ES-I3 (cell line): ENCODE results near the gene OR6B1.
"Not testable (repeated sequence)": the region's sequence is repeated elsewhere in the genome, so short reads cannot be mapped to it uniquely, and the experiment has no call there.

Source experiments
- H3K36me3 ChIP-seq: 2 replicates; pipeline ENCODE4 v1.6.1; 2013; ENCODE audit warnings: mild to moderate bottlenecking, low read length, control low read depth, moderate library complexity; ENCODE audit not compliant: insufficient read depth
- H3K4me1 ChIP-seq: 2 replicates; pipeline ENCODE4 v1.6.1; 2013; ENCODE audit warnings: mild to moderate bottlenecking, control low read depth, low read length; ENCODE audit not compliant: insufficient read depth
- H3K9ac ChIP-seq: 2 replicates; pipeline ENCODE4 v1.6.1; 2013; ENCODE audit warnings: low read depth, mild to moderate bottlenecking, low read length, moderate library complexity
- H3K9me3 ChIP-seq: 2 replicates; pipeline ENCODE4 v1.6.1; 2013; ENCODE audit warnings: mild to moderate bottlenecking, low read length, moderate library complexity; ENCODE audit not compliant: control insufficient read depth, insufficient read depth

OR6B1 gene

DNA sequence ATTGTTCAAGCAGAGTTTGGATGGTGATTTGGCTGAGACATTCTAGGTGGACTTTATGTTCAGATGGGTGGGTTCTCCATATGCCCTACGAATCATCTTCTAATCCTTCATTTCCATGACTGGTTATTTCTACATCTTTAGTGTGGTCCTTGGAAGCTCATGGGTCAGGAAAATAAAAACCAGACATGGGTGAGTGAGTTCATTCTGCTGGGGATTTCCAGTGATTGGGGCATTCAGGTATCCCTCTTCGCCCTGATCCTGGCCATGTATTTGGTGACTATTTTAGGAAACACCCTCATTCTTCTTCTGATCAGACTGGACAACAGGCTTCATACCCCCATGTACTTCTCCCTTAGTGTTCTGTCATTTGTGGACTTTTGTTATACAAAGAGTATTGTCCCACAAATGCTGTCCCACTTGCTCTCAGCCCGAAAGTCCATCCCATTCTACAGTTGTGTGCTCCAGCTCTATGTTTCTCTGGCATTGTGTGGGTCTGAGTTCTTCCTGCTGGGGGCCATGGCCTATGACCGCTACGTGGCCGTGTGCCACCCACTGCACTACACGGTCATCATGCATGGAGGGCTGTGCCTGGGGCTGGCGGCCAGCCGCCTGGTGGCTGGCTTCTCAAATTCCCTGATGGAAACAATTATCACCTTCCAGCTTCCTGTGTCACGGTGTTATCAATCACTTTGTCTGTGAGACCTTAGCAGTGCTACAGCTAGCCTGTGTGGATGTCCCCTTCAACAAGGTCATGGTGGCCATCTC, 19.2 kb upstream of the OR6B1 start:
- H3K4me1 ChIP-seq: no peaks in the 10 kb centered on the region
- no peak overlapping the region for H3K9ac ChIP-seq
- H3K9me3 ChIP-seq: no peaks in the 10 kb centered on the region
- H3K36me3 ChIP-seq: no peaks in the 10 kb centered on the region

- H3K4me1 ChIP-seq: no peaks in the 10 kb centered on the region
- no peaks in the 10 kb centered on the region for H3K36me3 ChIP-seq
- H3K9ac ChIP-seq: no peak overlapping the region
- no peaks in the 10 kb centered on the region; the same call in 1 of the 2 replicates for H3K9me3 ChIP-seq
Observed at GRCh38 chr7:143983960-143984359, 16.2 kb upstream of the OR6B1 start.

DNA sequence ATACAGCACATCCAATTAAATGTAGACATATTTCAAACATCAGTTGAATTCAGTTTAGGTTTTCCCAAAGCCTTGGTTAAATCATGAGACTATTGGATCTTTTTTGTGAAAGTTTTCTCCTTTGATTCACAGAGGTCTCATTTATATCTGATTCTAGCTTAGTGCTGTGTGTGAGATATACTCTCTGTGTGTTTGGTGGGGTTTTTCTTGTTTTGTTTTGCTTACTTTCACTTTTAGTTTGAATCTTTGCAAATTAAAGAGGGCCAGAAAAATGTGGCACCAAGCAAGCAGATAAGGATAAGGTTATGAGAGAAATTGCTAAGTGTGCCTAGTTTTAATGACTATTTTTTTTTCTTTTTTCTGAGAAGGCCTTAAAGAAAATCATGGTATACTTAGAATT, 12.6 kb upstream of the OR6B1 start:
- H3K36me3 ChIP-seq: no peaks in the 10 kb centered on the region
- H3K9ac ChIP-seq: no peak overlapping the region
- H3K4me1 ChIP-seq: no peaks in the 10 kb centered on the region
- no peaks in the 10 kb centered on the region; the same call in 1 of the 2 replicates for H3K9me3 ChIP-seq

GRCh38 chr7:143988976-143989745, 11.0 kb upstream of the OR6B1 start:
- Histone ChIP-seq H3K9me3 (no peaks in the 10 kb centered on the region; the same call in 1 of the 2 replicates), H3K9ac (no peak overlapping the region)

DNA sequence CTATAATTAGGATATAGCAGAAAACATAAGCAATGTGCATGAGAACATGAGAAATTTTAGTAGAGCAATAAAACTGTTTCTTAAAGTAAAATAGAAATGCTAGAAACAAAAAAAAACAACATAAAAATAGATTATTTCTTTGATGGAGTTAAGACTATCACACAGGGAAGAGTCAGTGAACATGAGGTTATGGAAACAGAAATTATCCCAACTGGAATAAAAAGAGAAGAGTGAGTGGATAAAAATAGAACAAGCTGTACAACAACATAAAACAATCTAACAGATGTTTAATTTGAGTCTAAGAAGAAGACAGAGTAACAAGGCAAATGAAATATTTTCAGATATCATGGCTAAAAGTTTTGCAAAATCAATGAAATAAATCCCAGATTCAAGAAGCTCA, 7.5 kb upstream of the OR6B1 start:
- H3K9ac ChIP-seq: no peak overlapping the region
- H3K36me3 ChIP-seq: no peaks in the 10 kb centered on the region
- no peaks in the 10 kb centered on the region; the same call in 1 of the 2 replicates for H3K9me3 ChIP-seq
- H3K4me1 ChIP-seq: no peaks in the 10 kb centered on the region

More at GRCh38 chr7:143988976-143989745, 11.0 kb upstream of the OR6B1 start:
- Histone ChIP-seq H3K4me1 (no peaks in the 10 kb centered on the region), H3K36me3 (no peaks in the 10 kb centered on the region)

- Histone ChIP-seq H3K4me1 (no peaks in the 10 kb centered on the region), H3K36me3 (no peaks in the 10 kb centered on the region), H3K9ac (no peak overlapping the region), H3K9me3 (no peaks in the 10 kb centered on the region; the same call in 1 of the 2 replicates)
Observed at GRCh38 chr7:143993924-143994323, 6.2 kb upstream of the OR6B1 start.

- Histone ChIP-seq H3K9ac (no peak overlapping the region), H3K4me1 (no peaks in the 10 kb centered on the region), H3K9me3 (no peaks in the 10 kb centered on the region), H3K36me3 (no peaks in the 10 kb centered on the region)
Observed at GRCh38 chr7:144001543-144001942, 1.4 kb downstream of the OR6B1 start.

DNA sequence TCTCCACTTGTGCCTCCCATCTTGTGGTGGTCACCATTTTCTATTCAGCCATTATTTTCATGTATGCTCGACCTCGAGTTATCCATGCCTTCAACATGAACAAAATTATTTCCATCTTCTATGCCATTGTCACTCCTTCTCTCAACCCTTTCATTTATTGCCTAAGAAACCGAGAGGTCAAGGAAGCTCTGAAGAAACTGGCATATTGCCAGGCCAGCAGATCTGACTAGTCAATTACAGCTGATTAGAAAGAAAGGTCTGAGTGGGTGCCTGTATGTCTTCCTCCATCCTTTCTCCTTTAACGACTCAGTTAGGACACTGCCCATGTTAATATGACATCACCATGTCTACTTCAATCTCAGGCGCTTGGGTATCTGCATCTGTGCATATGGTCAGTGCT, 4.6 kb downstream of the OR6B1 start:
- Histone ChIP-seq H3K9me3 (no peaks in the 10 kb centered on the region), H3K4me1 (no peaks in the 10 kb centered on the region), H3K36me3 (no peaks in the 10 kb centered on the region), H3K9ac (no peak overlapping the region)

DNA sequence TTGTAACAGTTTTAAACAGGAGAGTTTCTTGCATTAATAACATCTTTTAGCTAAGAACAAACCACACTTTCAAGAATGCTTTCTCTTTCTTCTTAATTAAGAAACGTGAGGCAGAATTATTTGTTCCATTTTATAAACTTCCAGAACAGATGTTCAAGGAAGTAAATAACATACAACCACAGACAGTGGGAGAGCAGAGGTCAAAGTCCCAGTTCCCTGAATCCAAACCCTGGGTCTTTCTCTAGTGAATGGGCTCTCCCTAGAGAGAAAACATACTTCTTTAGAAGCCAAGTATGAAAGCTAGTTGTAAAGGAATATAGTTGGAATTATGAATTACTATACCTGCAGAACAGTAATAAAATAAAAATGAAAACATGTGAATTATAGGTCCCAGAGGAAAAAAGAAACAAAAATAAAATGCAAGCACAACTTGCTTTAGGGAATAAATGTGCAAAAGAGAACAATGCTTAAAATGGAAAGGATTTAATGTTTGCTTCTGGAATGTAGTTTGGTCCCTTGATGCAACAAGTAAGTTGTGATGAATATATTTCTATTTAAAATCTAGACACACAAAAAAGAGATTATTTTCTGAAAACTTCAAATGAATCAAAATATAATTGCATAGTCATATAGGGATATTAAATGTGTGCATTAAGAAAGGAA, 6.0 kb downstream of the OR6B1 start:
- Histone ChIP-seq H3K9ac (no peak overlapping the region), H3K36me3 (no peaks in the 10 kb centered on the region)

DNA sequence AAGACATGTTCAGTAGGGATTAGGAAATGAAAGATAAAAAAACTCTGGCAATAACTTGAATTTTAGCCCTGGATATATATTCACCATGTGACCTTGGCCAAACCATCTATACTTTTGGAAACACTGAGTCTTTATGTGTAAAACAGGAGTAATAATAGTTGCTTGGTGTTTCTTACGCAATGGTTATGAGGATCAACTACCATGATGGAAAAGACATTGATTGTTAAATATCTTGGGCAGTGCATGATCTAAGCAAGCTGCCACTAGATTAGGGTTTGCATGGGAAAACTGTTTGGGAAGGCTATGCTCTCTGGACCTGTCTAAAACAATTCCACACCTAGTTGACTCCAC, 6.5 kb downstream of the OR6B1 start:
- Histone ChIP-seq H3K4me1 (no peaks in the 10 kb centered on the region), H3K9me3 (no peaks in the 10 kb centered on the region), H3K9ac (no peak overlapping the region), H3K36me3 (no peaks in the 10 kb centered on the region)

More for the DNA sequence above, 6.0 kb downstream of the OR6B1 start:
- H3K9me3 ChIP-seq: no peaks in the 10 kb centered on the region
- no peaks in the 10 kb centered on the region for H3K4me1 ChIP-seq

- H3K36me3 ChIP-seq: no peaks in the 10 kb centered on the region
- H3K9ac ChIP-seq: no peak overlapping the region
- no peaks in the 10 kb centered on the region for H3K9me3 ChIP-seq
- no peaks in the 10 kb centered on the region for H3K4me1 ChIP-seq
Observed at GRCh38 chr7:144009361-144009760, 9.2 kb downstream of the OR6B1 start.

- H3K4me1 ChIP-seq, H3K9me3 ChIP-seq, H3K9ac ChIP-seq, H3K36me3 ChIP-seq: not testable (repeated sequence)
Observed at GRCh38 chr7:144010061-144010460, 9.9 kb downstream of the OR6B1 start.

DNA sequence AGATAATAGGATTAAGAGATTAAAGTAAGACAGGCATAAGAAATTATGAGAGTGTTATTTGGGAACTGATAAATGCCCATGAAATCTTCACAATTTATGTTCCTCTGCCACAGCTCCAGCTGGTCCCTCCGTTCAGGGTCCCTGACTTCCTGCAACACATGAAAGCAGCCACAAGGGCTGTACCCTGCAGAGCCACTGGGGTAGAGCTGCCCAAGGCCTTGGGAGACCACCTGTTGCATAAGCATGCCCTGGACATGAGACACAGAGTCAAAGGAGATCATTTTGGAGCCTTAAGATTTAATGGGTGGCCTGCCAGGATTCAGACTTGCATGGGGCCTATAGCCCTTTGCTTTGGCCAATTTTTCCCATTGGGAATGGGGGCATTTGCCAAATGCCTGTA, 10.7 kb downstream of the OR6B1 start:
- not testable (repeated sequence) for H3K4me1 ChIP-seq, H3K36me3 ChIP-seq, H3K9ac ChIP-seq, H3K9me3 ChIP-seq

GRCh38 chr7:144011458-144012230, 11.5 kb downstream of the OR6B1 start:
- Histone ChIP-seq H3K9ac (no peak overlapping the region), H3K4me1 (no peaks in the 10 kb centered on the region), H3K9me3 (no peaks in the 10 kb centered on the region), H3K36me3 (no peaks in the 10 kb centered on the region)
